Suppressor macrophage (primary cell): Measurements from ENCODE around the gene PPARA.
"Not testable (repeated sequence)": the region's sequence is repeated elsewhere in the genome, so short reads cannot be mapped to it uniquely, and the experiment has no call there.

Experiments
- DNase-seq, 4 experiments: peaks; one replicate each; pipeline ENCODE4 v3.0.0-alpha.2; 2020 to 2022

The PPARA gene

DNA sequence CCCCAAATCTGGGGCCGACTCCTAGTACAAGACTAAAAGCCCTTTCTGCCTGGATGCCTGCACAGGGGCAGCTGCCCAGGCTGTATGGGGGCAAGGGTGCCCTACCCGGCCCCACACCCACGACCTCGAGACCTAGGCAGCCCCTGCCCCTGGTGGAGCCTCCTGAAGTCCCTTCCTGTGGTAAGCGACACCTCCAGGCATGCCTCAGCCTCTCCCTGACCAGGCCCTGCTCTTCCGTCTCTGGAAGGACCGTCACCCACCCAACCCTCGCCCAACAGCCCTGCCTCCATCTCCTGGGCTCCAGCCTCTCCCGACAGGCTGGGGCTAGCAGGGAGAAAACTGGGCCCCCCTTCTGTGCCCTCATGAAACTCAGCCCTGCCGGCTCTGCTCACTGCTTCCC is 22.8 kb upstream of the PPARA start:
- DNase-seq, result no peak

DNA sequence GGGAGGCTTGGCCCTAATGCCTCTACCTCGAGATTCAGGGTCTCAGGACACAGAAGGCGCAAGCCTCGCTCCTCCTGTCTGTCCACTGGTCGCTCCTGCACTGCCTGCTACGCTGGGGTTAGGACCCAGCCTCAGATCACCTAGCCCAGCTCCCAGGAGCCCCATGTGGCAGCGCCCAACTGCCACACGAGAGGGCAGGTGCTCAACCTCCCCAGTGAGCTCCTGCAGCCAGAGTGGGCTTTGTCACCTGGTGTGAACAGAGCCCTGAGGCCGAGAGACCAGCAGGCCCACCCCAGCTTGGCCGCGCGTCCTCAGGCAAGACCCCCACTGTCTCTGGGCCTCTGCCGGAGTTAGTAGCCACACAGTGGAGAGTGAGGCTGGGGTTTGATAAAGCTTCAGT is 21.7 kb upstream of the PPARA start:
- no peak for DNase-seq

DNA sequence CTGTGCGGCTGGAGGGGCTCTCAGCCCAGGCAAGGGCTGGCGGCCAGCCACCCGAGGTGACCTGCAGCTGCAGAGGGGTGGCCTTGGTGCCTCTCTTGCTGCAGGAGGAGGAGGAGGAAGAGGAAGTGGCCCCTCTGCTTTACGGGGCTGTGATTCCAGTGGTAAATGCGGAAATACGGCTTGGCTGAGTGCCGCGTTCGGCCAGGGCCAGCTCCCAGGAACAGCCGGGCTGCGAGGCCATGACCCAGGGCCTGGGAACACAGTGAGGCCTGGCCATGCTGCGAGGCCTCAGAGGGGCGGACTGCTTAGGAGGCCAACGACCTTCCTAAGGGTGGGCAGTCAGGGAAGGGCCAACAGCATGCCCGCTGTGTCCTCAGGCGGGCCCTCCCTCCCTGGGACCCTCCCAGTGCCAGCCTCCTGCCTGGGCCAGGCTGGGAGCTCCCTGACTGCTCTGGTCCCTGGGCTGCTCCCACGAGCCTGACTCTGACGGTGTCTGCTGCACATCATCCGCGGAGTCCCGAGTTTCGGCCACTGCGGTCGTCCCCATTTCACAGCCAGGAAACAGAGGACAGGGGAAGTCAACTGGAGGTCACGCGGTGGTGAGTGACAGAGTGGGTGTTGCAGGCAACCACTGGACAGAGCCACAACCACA is 20.8 kb upstream of the PPARA start:
- peak; percentile 89 to 95 (median 94) for DNase-seq

DNA sequence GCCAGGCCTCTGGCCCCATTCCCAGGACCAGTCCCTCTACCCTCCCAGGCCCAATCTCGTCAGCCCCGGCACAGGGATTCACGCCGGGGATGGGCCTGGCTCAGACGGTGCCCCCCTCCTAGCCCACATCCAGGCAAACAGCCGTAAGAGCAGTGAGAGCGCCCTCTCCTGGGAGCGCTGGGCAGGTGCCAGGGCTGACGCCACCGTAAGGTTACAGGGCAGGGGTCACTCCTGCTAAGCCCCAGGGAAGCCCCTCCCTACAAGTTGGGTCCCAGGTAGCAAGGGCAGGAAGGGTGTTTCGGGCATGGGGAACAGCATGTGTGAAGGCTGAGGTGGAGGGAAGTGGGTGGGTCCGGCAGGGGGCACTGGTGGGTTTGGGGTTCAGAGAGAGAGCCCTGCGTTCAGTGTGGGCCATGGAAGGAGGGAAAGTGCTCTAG is 19.2 kb upstream of the PPARA start:
- DNase-seq, result no peak

DNA sequence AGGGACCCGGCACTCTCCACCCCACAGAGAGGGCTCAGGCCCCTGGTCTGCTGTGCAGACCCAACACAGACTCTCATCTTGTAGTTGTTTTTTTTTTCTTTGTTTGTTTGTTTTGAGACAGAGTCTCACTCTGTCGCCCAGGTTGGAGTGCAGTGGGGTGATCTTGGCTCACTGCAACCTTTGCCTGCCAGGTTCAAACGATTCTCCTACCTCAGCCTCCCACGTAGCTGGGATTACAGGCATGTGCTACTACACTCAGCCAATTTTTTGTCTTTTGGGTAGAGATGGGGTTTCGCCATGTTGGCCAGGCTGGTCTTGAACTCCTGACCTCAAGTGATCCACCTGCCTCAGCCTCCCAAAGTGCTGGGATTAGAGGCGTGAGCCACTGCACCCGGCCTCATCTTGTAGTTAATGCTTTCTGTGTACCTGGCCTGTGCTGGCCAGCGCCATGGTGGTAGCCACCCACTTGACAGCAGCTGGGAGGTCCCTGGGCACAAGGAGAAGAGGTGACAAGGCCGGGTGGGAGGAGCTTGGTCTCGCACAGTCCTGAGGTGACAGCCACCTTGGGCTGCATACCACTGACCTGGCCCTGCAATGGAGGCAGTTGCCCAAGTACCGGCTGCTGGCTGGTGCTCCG is 18.0 kb upstream of the PPARA start:
- not testable (repeated sequence) for DNase-seq

DNA sequence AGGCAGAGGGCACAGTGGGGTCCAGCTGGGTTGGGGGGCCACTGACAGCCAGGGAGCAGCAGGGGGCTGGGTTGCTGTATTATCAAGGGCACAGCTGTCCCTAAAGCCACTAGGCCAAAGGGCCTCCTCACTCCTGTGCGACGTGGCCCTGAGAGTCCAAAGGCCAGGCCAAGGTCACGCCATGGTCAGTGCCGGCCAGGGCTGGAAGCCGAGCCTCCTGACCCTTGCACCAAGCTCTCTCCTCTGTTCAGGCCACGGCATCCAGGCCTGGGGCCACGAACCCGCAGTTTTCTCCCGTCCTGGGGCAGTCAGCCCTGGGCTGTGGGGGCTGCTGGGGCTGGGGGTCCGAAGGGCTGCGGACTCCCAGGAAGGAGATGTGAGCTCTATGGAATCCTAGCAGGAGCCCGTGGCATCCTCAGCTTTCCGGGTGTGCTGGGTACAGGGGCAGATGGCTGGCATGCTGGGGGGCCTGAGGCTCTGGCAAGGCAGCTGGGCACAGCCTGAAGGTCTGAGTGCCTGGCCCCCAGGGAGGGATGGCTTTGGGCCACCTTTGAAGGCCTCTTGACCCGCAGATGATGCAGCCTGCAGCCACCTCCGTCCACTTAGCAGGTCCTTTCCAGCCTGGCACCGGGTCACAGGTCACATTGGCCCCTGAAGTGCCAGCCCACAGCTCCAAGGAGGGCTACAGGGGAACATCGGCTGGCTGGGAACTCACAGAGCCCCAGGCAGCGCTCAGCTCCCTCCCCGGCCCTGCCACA is 17.3 kb upstream of the PPARA start:
- DNase-seq, result no peak

DNA sequence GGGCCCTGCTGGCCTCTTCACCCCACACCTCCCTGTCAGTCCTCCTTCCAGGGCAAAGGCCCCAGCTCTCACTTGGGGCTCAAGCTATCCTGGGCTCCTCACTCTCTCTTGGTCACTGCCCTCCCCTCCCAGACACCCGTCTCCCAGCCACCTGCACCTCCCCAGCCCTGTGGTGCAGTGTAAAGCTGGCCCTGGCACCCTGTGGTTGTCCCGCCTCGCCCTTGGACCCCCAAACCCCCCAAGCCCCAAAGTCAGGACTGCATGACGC is 16.8 kb upstream of the PPARA start:
- no peak for DNase-seq

DNA sequence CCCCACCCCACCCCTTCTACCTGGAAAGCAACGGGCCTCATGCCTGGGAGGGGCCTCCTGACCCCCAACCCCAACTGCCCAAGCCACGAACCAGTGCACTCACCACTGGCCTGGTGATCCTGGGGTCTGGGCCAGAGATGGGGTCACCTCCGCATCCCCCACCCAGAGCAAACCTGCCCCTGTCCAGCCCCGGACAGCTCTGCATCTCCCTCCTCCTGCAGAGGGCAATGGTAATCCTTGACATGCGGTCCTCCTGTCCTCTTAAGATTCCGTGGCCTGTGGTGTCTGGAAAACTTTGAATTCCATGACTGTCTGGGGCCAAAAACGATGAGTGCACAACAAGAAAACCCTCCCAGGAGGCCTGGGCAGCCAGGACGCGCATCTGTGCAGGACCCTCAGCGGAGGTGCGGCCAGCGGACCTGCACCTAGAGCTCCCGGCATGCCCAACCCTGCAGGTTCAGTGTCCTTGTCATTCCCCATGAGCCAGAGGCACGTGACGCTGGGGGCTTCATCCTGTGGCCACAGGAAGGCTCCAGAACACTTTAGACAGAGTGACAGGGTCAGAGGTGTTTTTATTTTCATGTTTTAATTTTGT is 16.1 kb upstream of the PPARA start:
- no peak for DNase-seq

DNA sequence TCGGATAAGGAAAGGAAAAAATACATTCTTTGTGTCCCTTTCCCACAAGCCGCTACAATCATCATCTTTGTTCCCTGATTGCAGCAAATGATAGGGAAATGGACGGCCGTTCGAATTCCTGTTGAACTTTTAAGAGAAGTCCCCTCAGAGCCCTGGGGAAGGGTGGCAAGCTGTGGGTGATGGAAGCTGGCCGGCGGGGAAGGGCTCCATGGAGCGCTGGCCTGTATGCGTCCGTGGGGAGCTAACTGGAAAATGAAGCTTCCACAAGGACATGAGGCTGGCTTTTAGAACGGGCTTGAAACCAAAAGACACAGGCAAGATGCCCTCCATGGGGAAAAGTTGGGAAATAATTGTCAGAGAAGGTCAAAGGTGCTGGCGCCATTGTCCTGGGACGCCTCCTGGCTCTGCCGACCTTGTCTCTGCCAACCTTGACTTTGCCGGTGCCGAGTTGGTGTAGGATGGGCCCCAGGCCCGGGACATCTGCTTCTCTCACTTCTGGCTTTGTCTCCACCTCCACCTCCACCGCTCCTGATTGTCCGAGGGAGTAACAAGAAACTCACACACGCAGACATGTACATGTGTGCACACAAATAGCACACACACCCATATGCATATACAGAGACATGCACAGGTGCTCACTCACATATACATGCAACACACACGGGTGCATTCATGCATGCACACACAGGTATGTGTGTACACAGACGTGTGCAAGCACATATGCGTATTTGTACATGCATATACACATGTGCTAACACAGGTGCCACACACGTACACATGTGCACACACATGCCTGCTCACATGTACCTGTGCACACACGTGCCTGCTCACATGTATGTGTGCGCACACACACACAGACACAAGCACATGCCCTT is 14.5 kb upstream of the PPARA start:
- no peak for DNase-seq

DNA sequence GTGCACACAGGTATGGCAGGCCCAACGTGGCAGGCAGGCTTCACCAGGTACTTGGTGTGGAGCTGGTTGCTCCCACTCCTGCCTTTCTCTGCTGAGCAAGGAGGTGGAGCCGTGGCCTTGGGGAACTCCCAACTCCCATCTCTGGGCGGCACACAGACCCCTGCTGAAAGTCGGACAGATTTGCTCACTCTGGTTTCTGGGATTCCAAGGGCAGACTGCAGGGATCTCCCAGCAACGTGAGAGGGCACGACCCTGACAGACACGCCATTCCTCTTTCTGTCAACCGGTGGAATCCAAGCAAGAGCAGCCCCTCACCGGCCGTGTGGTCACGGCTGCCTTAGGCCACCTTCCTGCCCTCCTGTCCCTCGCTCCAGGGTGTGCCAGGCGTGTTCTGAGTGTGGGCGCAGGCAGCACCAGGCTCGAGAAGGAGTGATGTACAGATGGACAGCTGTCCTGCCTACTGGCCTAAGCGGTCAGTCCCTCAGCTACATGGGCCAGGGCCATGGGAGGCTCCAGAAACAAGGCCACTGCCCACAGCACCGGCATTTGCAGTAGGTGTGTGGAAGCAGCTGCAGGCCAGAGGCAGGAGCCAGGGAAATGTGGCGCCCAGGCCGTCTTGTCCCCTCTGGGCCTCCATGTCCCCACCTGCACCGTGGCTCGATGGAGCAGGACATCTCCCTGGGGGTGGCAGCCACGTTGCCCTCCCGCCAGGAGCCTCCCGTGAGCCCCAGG is 13.7 kb upstream of the PPARA start:
- DNase-seq, result no peak

DNA sequence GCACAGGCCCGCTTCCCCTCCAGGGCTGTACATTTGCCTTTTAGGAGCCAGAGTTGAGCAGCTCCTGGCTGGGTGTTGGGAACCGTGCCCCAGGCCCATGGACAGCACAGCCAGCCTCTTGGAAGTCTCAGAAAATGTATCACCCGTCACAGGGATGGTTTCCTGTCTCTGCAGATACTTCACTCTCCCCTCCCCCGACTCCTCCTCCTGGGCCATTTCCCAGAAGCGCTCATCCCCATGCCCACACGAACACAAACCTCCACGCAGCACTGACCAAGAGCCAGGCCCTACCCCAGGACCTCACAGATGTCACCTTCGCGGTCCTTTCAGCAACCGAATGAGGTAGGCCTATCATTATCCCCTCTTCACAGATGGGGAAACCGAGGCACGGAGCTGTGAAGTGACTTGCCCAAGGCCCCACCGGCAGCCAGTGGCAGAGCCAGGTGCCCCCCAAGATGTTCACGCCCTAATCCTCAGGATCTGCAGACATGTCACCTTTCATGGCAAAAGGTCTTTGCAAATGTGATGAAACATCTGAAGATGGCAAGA is 13.0 kb upstream of the PPARA start:
- no peak for DNase-seq

DNA sequence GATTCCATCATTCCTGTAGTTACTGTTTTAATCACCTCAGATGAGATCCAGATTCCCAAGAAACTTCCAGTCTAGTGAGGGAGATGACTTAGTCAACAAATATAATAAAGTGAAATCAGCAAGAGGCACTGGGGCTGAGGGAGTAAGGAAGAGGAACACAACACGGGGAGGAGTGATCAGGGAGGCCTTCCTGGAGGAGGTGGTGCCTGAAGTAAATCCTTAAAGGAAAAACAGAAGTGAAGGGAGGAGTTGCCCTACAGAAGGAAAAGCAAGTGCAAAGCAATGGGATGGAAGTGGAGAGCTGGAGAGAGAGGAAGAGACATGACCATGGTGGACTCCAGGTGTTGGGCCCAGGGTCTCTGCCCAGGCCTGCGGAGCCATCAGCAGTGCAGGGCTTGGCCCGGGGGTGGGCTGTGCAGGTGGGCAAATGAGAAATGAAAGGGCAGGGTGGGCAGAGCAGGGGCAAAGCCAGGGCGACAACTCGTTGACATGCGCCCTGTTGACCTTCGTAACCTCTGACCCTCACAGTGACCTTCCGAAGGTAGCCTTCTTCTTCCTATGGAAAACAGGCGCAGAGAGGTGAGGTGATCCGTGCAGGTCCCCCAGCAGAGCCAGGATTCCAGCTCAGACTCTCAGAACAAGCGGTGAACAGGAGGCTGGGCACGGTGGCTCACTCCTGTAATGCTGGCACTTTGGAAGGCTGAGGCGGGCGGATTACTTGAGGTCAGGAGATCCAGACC is 12.1 kb upstream of the PPARA start:
- no peak for DNase-seq

DNA sequence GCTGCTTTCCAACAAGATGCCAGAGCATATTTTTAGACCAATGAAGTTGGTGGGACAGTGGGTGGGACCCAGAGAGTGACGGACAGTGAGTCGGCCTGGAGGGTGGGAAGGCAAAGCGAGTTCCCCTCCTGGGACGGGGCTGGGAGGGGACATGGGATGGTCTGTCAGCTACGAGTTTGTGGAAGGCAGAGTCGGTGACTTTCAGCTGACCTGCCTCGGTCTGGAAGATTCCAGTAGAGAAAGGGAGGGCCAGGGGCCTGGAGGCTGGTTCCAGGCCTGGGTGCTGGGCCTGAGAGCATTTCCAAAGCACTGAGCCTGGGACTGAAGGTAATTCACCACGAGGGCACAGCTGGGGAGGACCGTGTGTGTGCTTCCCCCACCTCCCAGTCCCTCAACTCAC is 10.9 kb upstream of the PPARA start:
- DNase-seq, result not testable (repeated sequence)

DNA sequence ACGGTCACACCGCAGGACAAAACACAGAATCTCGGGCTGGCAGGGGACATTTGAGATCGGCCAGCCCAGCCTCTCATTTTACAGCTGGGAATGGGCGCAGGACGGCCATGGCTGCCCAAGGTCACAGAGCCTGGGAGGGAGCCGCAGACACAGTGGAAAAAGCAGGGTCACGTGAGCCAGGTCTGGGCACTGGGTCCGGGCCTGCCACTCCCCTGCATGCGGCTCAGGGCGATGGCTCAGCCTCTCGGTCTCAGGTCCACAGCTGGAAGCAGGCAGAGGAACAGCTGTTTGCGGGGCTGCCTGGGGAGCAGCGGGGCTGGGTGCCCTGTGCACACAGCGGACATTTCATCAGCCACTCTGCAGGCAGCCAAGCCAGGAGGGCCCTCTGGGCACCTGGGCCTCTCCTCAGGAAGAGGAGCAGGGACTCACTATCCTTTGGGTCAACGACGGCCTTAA is 10.4 kb upstream of the PPARA start:
- DNase-seq, result no peak

DNA sequence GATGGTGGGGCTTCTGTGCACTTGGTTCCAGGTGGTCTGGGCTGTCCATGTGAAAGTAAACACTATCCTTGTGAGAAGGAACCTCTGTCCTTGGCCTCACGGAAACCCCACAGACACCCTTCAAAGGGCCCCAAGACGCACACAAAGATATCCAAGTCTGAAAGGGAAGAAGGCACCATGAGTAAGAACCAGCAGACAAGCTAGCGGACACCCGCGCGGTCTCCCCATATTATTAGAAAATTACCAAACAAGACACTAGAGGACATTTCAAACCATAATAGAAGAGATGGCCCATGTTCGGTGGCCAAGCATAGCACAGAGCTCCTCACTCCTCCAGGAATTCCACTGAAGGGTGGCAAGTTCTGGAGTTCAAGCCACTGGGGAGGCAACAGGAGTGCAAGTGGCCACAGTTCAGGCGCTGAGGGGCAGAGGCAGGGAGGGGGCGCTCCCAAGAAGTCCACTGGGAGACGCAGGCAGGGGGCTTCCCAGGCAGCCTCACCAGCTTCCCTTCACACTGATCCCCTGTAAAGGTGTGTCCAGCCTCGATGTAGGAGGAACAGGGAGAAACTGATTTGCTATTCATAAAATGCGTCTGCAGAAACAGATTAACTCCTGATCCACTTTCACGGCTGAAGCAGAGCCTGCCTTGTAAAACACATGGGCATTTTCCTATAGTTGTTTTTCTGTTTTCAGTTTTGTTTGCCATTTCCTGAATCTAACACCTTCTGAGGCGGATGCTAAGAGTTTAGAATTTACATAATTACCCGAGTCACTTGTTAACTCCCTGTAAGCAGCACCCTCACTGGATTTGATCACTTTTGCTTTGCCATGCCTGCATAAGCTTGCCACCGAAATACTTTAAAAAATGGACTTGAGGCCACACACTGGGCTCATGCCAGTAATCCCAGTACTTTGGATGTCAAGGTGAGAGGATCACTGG is 9.1 kb upstream of the PPARA start:
- DNase-seq, result no peak

DNA sequence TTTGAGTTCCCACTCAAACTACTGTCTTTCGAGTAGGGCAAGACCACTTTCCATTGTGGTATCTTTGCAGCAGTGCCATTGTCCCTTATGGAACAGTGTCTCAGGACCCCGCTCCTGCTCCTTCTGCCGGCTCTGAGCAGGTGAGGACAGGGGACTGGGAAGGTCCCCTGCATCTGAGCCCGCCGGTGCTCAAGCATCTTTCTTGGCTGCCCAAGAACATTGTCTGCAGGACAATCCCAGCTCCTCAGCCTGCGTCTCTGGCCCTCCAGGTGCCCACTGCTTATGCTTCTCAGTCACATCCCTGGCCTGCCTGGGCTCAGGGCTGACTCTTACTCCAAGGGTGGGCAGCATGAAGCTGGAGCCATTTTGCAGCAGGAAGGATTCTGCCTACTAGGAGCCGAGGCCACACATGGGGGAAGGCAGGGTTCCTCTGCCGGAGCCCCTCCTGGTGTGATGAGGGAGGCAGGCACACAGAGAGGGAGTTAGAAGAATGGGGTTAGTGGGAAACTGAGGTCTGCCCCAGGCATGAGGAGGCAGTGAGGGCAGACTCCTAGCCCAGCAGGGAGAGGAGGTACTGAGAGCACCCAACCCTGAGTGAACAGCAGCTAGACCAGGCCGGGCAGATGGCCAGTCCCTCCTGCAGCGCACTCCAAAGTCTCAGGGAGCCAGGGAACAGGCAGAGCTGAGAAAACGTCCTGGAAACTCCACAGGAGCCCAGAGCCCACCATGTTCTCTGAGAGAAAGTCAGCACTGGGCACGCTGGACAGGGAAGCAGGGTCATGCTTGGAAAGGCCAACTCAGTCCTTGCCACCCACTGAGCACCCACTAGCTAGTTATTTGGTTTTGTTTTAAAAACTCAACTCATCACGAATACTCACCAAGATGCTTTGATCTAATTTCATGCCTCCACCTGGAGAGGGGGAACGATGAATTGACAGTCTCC is 7.5 kb upstream of the PPARA start:
- DNase-seq, result no peak

DNA sequence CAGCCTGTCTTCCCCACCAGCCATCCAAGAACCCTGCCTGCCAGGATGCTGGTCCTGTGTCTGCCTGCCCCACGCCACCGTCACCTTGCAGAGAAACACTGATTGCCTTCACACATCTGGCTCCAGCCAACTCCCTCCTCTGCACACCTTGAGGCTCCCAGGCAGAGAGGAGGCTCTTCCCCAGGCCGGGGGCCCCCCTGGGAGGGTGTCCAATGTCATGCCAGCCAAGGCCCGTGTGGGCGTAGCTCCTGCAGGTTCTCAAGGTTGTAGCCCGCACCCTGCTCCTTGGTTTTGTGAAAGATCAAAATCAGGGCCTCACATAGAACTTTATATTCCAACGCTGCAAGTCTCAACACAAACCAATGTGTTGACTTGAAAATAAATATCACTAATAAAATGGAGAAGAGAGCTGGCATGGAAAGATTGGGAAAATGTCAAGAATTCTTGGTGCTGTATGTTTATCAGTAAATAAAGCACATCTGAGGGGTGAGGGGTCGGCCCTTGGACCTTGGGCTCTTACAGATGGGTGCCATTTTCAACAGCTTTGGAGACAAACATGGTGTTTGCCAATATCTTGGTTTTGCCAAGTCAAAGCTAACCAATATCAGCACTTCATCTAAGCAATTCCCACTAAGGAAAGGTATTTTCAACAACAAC is 6.7 kb upstream of the PPARA start:
- DNase-seq, result no peak

DNA sequence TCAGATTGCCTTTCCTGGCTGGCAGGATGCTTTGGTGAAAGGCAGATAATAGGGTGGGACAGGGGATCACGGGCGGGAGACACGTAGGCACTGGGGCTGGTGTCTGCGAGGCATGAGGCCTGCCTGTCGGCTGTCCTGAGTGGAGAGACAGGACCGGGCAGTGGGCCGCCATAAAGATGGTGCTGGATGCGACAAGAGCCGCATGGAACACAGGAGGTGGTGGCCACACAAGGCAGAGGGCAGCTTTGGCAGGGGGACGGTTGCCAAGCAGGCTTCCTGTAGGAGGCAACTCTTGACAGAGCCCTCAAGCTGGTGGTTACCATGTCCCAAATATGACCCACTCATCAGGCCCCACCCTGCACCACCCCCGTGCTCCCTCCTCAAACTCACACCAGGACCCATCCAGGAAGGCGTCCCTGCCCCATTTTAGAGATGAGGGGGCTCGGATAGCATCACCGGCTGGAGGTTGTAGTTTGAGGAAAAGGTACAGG is 4.9 kb upstream of the PPARA start:
- no peak for DNase-seq
